Peyer's patch (tissue), 4 donors: ENCODE measurements around the gene GTF2A2.

Experiments used
- POLR2A ChIP-seq, 2 donors: fragments of 450-650 bp; IDR thresholded peaks; one replicate each; pipeline ENCODE4 v1.5.1; 2017; ENCODE audit warnings: antibody characterized with exemption in 2 of 2, mild to moderate bottlenecking in 2 of 2, moderate library complexity in 2 of 2
- TF ChIP-seq, protein P1 (sequence below), 6 experiments: fragments of 450-650 bp in 4 of 6; fragments of 200-600 bp in 2 of 6; sonication (generic) in 1 of 6; IDR thresholded peaks; one replicate each; pipeline ENCODE4 v1.5.1; 2017 to 2019; ENCODE audit warnings: antibody characterized with exemption in 6 of 6, mild to moderate bottlenecking in 3 of 6, moderate library complexity in 1 of 6

DNA sequence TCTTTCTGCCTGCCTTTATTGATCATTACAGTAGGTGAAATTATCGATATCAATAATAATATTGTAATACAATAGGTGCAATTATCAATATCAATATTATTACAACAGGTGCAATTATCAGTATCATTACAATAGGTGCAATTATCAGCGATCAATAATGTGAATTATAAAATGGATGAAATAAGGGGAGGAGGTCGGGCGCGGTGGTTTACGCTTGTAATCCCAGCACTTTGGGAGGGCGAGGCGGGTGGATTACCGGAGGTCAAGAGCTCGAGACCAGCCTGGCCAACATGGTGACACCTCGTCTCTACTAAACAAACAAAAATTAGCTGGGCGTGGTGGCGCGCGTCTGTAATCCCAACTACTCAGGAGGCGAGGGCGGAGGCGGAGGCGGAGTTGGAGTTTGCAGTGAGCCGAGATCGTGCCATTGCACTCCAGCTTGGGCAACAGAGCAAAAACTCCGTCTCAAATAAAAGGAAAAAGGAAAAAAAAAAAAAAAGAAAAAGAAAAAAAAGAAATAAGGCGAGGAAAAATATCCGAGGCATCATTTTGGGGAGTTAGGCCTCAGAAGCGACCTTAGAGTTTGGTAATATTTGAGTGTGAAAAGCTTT lies 32.4 kb upstream of the GTF2A2 start:
- TF ChIP-seq, protein P1, sequence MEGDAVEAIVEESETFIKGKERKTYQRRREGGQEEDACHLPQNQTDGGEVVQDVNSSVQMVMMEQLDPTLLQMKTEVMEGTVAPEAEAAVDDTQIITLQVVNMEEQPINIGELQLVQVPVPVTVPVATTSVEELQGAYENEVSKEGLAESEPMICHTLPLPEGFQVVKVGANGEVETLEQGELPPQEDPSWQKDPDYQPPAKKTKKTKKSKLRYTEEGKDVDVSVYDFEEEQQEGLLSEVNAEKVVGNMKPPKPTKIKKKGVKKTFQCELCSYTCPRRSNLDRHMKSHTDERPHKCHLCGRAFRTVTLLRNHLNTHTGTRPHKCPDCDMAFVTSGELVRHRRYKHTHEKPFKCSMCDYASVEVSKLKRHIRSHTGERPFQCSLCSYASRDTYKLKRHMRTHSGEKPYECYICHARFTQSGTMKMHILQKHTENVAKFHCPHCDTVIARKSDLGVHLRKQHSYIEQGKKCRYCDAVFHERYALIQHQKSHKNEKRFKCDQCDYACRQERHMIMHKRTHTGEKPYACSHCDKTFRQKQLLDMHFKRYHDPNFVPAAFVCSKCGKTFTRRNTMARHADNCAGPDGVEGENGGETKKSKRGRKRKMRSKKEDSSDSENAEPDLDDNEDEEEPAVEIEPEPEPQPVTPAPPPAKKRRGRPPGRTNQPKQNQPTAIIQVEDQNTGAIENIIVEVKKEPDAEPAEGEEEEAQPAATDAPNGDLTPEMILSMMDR (IDR thresholded peaks at IDR 0.05) = no peak
- TF ChIP-seq POLR2A (IDR thresholded peaks at IDR 0.05) = no peak
